ENCODE results near the gene SYCE3. TPM values are rescaled to one million over a fixed set of nuclear protein-coding genes. Genes with fewer than 3 reads are reported as not detected.

SYCE3 gene
- total RNA-seq, 1 donor from 2014 or later: not detected

GRCh38 chr22:50548040-50548920, 14.4 kb downstream of the SYCE3 start:
- H3K36me3 Mint-ChIP-seq (ENCODE audit: unreplicated experiment): no peaks in the 10 kb centered on the region
- no peak overlapping the region for H3K4me3 Mint-ChIP-seq (ENCODE audit: unreplicated experiment)
- no peak for TF ChIP-seq CTCF (IDR thresholded peaks at IDR 0.05; ENCODE audit: partially characterized antibody, unreplicated experiment)
- peaks cover 4% of the 10 kb centered on the region for H3K4me1 Mint-ChIP-seq (ENCODE audit: low read depth, unreplicated experiment)
- no peaks in the 10 kb centered on the region for H3K9me3 Mint-ChIP-seq (ENCODE audit: unreplicated experiment)
- no peak overlapping the region for H3K27ac Mint-ChIP-seq (ENCODE audit: unreplicated experiment)
- DNase-seq: peak; percentile 40
- H3K27me3 Mint-ChIP-seq (ENCODE audit: unreplicated experiment): peaks cover 8% of the 10 kb centered on the region

GRCh38 chr22:50547263-50547985, 15.3 kb downstream of the SYCE3 start:
- Mint-ChIP-seq H3K27ac (ENCODE audit: unreplicated experiment) (no peak overlapping the region), H3K27me3 (ENCODE audit: unreplicated experiment) (peaks cover 6% of the 10 kb centered on the region), H3K36me3 (ENCODE audit: unreplicated experiment) (no peaks in the 10 kb centered on the region), H3K9me3 (ENCODE audit: unreplicated experiment) (no peaks in the 10 kb centered on the region), H3K4me3 (ENCODE audit: unreplicated experiment) (no peak overlapping the region), H3K4me1 (ENCODE audit: low read depth, unreplicated experiment) (peaks cover 4% of the 10 kb centered on the region)
- DNase-seq: no peak
- TF ChIP-seq CTCF (IDR thresholded peaks at IDR 0.05; ENCODE audit: partially characterized antibody, unreplicated experiment): no peak

- Mint-ChIP-seq H3K4me3 (ENCODE audit: unreplicated experiment) (no peak overlapping the region), H3K9me3 (ENCODE audit: unreplicated experiment) (no peaks in the 10 kb centered on the region), H3K36me3 (ENCODE audit: unreplicated experiment) (no peaks in the 10 kb centered on the region), H3K27me3 (ENCODE audit: unreplicated experiment) (peaks cover 6% of the 10 kb centered on the region), H3K27ac (ENCODE audit: unreplicated experiment) (no peak overlapping the region), H3K4me1 (ENCODE audit: low read depth, unreplicated experiment) (peaks cover 4% of the 10 kb centered on the region)
- no peak for DNase-seq
- no peak for TF ChIP-seq CTCF (IDR thresholded peaks at IDR 0.05; ENCODE audit: partially characterized antibody, unreplicated experiment)
These were observed 16.1 kb downstream of the SYCE3 start for GRCh38 chr22:50546326-50547262.

- peaks cover 6% of the 10 kb centered on the region for H3K27me3 Mint-ChIP-seq (ENCODE audit: unreplicated experiment)
- H3K4me1 Mint-ChIP-seq (ENCODE audit: low read depth, unreplicated experiment): peaks cover 5% of the 10 kb centered on the region
- H3K4me3 Mint-ChIP-seq (ENCODE audit: unreplicated experiment): no peak within 1 kb of the TSS
- TF ChIP-seq CTCF (IDR thresholded peaks at IDR 0.05; ENCODE audit: partially characterized antibody, unreplicated experiment): no peak
- no peak for DNase-seq
- no peak within 1 kb of the TSS for H3K27ac Mint-ChIP-seq (ENCODE audit: unreplicated experiment)
- peaks cover 2% of the 10 kb centered on the region for H3K9me3 Mint-ChIP-seq (ENCODE audit: unreplicated experiment)
- H3K36me3 Mint-ChIP-seq (ENCODE audit: unreplicated experiment): no peaks in the 10 kb centered on the region
These were observed 17.0 kb downstream of the SYCE3 start, which contains the start of gene KLHDC7B for GRCh38 chr22:50545522-50546325. Gene KLHDC7B, plus strand, starts transcription at chr22:50545899. Its CDS starts 345 bp downstream, at chr22:50546244.
